Mononuclear cell (primary cell): ENCODE measurements around the gene AGFG2. TPM values are rescaled to one million over a fixed set of nuclear protein-coding genes. Genes with fewer than 3 reads are reported as not detected.

ENCODE experiments used
- H3K27me3 ChIP-seq: 2 replicates; pipeline ENCODE4 v1.6.0; 2011; ENCODE audit warnings: low read length, control low read depth; ENCODE audit not compliant: insufficient read depth
- H3K4me1 ChIP-seq: 2 replicates; pipeline ENCODE4 v1.5.1; 2011; ENCODE audit warnings: mild to moderate bottlenecking, low read length, control low read depth; ENCODE audit not compliant: insufficient read depth
- H3K4me3 ChIP-seq: 2 replicates; pipeline ENCODE4 v1.5.1; 2011; ENCODE audit warnings: mild to moderate bottlenecking, low read length, moderate library complexity
- H3K9me3 ChIP-seq: 2 replicates; pipeline ENCODE4 v1.5.1; 2011; ENCODE audit warnings: low read depth, mild to moderate bottlenecking, control low read depth, low read length
- total RNA-seq: library from RNA; depleted of rRNA; stranded (reverse); fragments of >200 nt; gene quantifications from one replicate; pipeline ENCODE4 v1.2.3, GENCODE V29; 2012

Gene AGFG2
- total RNA-seq, 1 donor, result 3.4 TPM

DNA sequence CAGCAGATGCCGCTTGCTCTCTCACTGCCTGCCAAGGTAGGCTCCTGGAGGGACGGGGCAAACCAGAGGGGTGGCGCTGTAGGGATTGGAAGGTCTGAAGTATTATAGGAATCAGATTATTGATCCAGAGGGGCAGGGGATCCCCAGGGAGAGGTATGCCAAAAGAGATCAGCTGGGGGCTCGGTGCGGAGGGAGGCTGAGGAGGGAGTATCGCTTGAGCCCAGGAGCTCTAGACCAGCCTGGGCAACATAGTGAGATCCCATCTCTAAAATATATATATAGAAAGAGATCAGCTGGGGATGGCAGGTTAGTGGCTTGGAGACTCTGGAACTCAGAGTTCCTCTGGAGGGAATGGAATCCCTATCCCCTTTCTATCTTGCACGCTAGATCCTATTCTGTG lies 56.2 kb downstream of the AGFG2 start:
- Histone ChIP-seq H3K4me1 (no peaks in the 10 kb centered on the region), H3K9me3 (no peaks in the 10 kb centered on the region), H3K4me3 (no peak overlapping the region), H3K27me3 (no peaks in the 10 kb centered on the region)

DNA sequence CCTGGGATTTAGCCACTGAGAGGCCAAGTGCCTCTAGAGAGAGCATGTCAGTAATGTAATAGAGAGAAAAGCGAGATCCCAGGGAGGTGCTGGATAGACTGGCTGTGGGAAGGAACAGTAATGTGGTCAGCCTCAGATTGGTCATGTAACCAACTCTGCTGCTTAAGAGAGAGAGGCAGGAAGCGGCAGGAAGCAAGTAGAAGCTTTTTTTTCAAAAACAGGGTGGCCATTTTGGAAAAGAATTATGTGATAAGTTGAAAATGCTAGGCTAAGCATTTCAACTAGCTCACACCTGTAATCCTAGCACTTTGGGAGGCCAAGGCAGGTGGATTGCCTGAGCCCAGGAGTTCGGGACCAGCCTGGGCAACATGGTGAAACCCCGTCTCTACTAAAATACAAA lies 59.4 kb downstream of the AGFG2 start:
- H3K4me3 ChIP-seq, result no peak overlapping the region
- H3K27me3 ChIP-seq, result no peaks in the 10 kb centered on the region
- H3K4me1 ChIP-seq, result no peaks in the 10 kb centered on the region
- no peaks in the 10 kb centered on the region for H3K9me3 ChIP-seq

DNA sequence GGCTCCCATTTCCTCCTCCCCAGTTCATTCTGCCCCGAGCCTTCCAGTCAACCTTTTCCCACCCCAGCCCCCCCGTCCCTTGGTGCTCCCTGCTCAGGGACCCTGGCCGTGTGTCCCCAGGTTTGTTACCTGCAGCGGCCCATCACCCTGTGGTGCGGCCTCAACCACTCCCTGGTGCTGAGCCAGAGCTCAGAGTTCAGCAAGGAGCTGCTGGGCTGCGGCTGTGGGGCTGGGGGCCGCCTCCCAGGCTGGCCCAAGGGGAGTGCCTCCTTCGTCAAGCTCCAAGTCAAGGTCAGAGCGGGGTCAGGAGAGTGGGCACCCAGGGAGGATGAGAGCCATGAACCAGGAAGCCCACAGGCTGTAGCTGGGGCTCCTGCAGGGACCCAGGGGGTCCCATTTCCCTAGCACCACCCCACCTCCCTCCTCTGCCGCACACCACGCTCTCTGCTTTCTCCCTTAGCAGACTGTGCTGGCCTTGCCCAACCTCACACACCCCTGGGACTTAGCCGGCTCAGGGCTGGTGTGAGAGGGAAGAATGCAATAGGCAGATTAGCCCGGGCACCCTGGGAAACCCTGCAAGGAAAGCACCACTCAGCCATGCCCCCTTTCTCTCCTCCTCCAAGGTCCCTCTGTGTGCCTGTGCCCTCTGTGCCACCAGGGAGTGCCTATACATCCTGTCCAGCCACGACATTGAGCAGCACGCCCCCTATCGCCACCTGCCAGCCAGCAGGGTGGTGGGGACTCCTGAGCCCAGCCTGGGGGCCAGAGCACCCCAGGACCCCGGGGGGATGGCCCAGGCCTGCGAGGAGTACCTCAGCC lies 61.1 kb downstream of the AGFG2 start:
- Histone ChIP-seq H3K9me3 (no peaks in the 10 kb centered on the region), H3K4me1 (peaks cover 12% of the 10 kb centered on the region), H3K27me3 (no peaks in the 10 kb centered on the region), H3K4me3 (no peak overlapping the region)

DNA sequence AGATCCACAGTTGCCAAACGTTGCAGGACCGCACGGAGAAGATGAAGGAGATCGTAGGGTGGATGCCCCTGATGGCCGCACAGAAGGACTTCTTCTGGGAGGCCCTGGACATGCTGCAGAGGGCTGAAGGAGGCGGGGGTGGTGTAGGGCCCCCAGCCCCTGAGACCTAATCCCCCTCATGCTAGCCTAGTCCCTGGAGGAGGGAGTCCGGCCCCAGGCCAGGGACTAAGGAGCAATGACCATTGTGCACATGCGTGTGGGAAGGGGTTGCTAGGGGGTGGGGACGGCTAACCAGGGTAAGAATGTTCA lies 61.7 kb downstream of the AGFG2 start:
- Histone ChIP-seq H3K27me3 (no peaks in the 10 kb centered on the region), H3K4me3 (no peak overlapping the region), H3K4me1 (peaks cover 18% of the 10 kb centered on the region), H3K9me3 (no peaks in the 10 kb centered on the region)

DNA sequence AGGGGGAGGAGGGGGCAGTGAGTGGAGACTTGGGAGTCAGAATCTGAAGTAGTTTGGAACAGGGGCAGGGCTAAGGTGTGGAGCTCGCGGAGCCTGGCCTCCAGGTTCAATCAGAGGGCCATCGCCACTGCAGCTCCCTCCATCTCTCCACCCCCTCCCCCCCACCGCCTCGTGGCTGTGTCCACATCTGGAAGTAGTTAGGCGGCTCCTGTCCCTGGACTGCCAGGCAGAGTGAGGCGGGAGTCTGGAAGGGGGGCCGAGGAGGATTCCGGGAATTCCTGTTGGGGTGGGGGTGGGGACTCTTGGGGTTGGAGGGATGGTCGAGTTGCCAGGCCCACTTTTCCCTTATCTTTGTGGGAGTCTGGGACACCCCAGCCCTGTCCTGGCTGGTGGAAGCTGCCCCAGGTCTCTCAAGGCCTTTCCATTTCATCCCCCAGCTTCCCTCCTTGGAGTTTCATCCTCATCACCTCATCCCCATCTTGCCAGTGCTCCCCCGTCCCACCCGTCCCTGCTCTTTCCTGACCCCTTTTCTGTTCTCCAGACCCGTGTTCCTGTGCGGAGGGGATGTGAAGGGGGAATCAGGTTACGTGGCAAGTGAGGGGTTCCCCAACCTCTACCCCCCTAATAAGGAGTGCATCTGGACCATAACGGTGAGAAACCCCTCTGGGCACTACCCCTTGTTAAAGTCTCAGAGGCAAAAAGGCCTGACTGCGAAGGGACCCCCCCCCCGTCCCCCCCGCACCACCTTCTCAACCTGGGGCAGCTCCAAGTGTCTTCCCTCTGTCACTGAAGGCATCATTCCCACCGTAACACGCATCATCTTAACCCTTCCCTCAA lies 64.1 kb downstream of the AGFG2 start:
- Histone ChIP-seq H3K4me1 (peaks cover 22% of the 10 kb centered on the region), H3K4me3 (no peak overlapping the region), H3K27me3 (no peaks in the 10 kb centered on the region), H3K9me3 (no peaks in the 10 kb centered on the region)

DNA sequence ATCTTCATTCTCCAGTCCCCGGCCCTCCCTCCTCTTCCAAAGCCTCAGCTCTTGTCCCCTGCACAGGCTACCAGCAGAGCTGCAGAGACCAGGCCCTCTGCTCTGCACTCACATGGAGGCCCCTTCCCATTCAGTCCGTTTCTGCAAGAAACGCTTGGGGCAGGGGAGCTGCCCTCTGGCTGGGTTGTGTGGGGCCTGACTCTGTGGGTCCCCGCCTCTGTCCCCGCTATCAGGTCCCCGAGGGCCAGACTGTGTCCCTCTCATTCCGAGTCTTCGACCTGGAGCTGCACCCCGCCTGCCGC lies 64.7 kb downstream of the AGFG2 start:
- Histone ChIP-seq H3K4me3 (peak overlapping the region; percentile 29), H3K27me3 (no peaks in the 10 kb centered on the region), H3K9me3 (no peaks in the 10 kb centered on the region), H3K4me1 (peaks cover 22% of the 10 kb centered on the region)

DNA sequence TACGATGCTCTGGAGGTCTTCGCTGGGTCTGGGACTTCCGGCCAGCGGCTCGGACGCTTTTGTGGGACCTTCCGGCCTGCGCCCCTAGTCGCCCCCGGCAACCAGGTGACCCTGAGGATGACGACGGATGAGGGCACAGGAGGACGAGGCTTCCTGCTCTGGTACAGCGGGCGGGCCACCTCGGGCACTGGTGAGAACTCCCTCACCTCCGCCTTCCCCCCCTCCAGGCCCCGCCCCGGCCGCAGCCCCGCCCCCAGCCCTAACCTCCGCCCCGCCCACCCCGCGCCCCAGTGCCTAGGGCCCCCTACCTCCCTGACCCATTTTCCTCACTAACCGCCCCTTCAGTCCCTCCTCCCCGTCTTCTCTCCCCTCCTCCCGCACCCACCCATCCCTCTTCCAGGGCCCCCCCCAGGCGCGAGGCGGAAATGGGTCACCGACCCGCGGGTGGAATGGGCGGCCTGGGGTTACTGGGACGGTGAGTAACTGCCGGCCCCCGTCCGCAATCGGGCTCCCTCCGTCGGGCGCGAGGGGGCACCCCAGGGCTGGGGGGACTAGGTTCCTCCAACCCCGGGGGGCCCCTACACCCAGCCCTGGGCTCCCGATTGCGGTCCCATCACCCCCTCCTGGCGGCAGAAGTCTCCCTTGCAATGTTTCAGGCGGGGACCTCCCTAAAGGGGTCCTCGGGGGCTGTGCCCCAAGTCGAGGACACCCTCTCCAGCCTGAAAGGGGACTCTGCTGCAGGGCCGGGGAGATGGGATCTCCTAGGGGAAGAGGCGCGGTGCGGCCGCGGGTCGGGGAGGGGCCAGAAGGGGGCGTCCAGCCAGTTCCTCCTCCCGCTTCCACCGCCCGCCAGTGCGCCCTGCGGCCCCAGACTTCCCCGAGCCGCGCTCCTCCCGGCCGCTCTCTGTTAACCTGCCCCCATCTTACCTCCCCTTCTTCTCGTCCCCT lies 65.3 kb downstream of the AGFG2 start:
- peak overlapping the region; percentile 48 for H3K4me3 ChIP-seq
- no peaks in the 10 kb centered on the region for H3K27me3 ChIP-seq

DNA sequence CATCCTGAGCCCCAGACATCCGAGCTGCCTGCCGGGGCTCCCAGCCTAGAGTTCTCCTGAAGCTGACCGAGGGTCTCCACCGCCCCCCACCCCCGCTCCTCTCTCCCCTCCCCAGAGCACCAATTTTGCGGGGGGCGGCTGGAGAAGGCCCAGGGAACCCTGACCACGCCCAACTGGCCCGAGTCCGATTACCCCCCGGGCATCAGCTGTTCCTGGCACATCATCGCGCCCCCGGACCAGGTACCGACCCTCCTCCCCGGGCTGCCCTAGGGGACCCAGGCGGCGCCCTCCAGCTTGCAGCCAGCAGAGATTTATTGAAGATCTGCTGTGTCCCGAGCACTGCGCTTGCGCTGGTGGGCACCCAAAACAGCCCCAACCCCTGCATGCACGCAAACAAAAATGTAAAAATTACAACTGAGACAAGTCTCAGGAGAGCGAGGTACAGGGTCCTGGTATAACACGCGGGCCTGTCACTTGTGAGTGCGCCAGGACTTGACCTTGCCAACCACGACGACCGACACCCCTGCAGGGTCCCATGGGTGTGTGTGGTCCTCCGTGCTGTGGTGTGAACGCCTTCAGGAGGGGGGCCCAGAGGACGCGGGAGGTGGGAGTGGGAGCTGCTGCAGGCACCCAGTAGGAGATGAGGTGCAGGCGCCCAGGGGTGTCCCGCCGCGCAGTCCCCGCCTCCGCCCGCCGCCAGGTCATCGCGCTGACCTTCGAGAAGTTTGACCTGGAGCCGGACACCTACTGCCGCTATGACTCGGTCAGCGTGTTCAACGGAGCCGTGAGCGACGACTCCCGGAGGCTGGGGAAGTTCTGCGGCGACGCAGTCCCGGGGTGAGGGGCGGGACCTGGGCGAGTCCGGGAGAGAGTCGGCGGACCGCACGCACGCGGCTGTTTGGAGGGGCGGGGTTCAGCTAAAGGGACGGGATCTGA lies 66.2 kb downstream of the AGFG2 start:
- Histone ChIP-seq H3K4me3 (peak overlapping the region; percentile 48), H3K4me1 (peaks cover 22% of the 10 kb centered on the region), H3K9me3 (no peaks in the 10 kb centered on the region), H3K27me3 (no peaks in the 10 kb centered on the region)

More for the DNA sequence above, 65.3 kb downstream of the AGFG2 start:
- H3K9me3 ChIP-seq, result no peaks in the 10 kb centered on the region
- peaks cover 22% of the 10 kb centered on the region for H3K4me1 ChIP-seq

DNA sequence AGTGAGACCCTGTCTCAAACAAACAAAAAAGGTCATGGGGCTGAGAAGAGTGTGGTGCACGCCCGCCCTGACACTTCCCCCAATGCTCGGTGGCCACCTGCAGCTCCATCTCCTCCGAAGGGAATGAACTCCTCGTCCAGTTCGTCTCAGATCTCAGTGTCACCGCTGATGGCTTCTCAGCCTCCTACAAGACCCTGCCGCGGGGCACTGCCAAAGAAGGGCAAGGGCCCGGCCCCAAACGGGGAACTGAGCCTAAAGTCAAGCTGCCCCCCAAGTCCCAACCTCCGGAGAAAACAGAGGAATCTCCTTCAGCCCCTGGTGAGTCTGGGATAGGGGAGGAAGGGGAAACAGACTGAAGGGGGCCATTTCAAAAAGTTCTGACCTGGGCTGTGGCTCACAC lies 67.3 kb downstream of the AGFG2 start:
- Histone ChIP-seq H3K4me1 (peaks cover 25% of the 10 kb centered on the region), H3K27me3 (no peaks in the 10 kb centered on the region), H3K4me3 (no peak overlapping the region), H3K9me3 (no peaks in the 10 kb centered on the region)

DNA sequence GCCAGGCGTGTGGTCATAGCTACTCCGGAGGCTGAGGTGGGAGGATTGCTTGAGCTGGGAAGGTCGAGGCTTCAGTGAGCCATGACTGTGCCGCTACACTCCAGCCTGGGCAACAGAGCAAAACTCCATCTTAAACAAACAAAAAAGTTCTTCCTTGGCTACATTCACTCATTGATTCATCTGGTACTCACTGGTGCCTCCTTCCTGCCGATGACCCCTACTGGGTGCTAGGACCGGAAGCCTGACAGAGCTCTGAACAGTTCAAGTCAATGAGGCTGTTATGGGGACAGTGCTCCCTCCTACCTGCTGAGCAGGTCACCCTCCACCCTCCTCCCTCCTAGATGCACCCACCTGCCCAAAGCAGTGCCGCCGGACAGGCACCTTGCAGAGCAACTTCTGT lies 68.1 kb downstream of the AGFG2 start:
- peaks cover 27% of the 10 kb centered on the region for H3K4me1 ChIP-seq
- H3K4me3 ChIP-seq, result no peak overlapping the region

DNA sequence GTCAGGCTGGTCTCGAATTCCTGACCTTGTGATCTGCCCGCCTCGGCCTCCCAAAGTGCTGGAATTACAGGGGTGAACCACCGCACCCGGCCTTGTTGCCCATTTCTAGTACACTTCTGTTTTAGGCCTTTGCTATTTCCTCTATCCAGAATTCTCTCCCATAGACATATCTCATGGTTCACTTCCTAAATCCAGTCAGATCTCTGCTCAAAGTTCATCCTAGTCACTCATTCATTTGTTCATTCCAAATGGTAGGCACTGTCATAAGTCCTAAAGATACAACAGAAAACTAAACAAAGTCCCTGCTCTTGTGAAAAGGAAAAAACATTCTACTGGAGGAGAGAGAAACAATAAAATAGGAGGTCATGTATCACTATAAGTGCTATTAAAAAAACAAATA lies 71.0 kb downstream of the AGFG2 start:
- Histone ChIP-seq H3K27me3 (no peaks in the 10 kb centered on the region), H3K4me3 (no peak overlapping the region), H3K9me3 (no peaks in the 10 kb centered on the region), H3K4me1 (peaks cover 38% of the 10 kb centered on the region)

More for the DNA sequence above, 68.1 kb downstream of the AGFG2 start:
- no peaks in the 10 kb centered on the region for H3K9me3 ChIP-seq
- no peaks in the 10 kb centered on the region for H3K27me3 ChIP-seq

DNA sequence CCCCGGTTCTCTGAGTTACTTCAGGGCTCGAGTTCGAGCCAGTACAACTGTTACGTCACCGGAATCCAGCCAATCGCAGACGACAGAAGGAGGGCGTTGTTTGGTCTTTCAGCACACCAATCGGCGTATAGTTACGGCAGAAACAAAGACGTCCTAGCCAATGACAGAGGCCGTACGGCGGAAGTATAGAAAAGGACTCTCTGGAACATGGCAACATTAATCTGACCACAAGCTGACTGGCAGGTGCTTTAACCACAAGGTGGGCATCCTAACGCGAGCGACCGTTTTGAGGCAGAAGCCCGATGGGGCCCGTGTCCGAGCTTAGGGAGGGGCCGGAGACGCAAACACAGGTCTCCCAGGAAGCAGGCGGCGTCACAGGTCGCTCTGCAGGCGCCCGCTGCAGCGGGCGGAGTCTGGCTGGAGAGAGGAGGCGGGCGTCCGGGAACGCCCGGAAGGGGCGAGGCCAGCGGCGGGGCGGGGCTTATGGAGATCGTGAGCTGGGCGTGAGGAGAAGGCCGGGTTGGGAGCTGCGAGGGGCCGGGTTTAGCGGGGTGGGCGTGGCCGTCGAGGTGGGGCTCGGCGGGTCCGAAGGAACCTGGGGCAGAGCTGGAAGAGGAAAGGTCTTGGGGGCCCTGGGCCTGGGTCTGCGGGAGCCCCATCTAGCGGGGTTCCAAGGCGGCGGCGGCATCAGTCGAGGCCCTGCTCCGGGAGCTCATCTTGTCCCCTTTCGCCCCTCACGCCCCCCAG lies 73.2 kb downstream of the AGFG2 start, which contains the start of gene MOSPD3:
MOSPD3 (plus strand) TSS at position 558 of the 747 bp plus-strand sequence. CDS start 252 bp downstream, outside the sequence.
- H3K9me3 ChIP-seq, result no peaks in the 10 kb centered on the region
- no peaks in the 10 kb centered on the region for H3K27me3 ChIP-seq
- peak within 1 kb of the TSS; percentile 68 for H3K4me3 ChIP-seq

DNA sequence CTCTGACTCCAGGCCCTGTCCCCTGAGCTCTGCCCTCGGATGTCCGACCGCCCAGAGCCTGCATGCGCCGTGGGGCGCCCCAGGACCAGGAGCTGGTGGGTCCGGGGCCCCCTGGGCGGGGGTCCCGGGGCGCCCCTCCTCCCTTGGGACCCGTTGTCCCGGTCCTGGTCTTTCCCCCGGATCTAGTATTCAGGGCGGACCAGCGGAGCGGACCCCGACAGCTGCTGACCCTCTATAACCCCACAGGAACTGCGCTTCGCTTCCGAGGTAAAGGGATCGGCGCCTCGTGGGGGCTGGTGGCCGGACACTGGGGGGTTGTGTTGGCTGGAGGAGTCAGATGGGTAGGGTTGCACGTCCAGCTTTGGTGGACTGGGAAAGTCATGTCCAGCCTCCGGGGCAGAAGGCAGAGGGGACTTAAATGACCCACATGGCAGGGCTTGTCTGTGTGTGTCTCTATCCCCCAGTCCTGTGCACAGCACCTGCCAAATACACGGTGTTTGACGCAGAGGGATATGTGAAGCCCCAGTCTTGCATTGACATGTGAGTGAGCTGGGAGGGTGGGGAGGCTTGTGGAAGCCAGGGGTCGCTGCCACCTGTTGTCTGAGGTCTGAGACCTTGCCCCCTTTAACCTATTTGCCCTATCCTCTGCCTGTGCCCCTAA lies 73.9 kb downstream of the AGFG2 start:
- Histone ChIP-seq H3K27me3 (no peaks in the 10 kb centered on the region), H3K9me3 (no peaks in the 10 kb centered on the region), H3K4me3 (peak overlapping the region; percentile 68), H3K4me1 (peaks cover 27% of the 10 kb centered on the region)

More for the DNA sequence above, 73.2 kb downstream of the AGFG2 start, which contains the start of gene MOSPD3:
- H3K4me1 ChIP-seq, result peaks cover 27% of the 10 kb centered on the region
